Measurements from ENCODE around the gene POLR3A.

POLR3A gene

GRCh38 chr10:77944519-77944918 lies 84.8 kb downstream of the POLR3A start:
- DNase-seq (ENCODE audit: low read depth in 2 of 2), result no peak

GRCh38 chr10:77943121-77943901 lies 86.0 kb downstream of the POLR3A start:
- no peak for DNase-seq (ENCODE audit: low read depth in 2 of 2)

- DNase-seq (ENCODE audit: low read depth in 2 of 2), result no peak
Measured at GRCh38 chr10:77941790-77942189, 87.5 kb downstream of the POLR3A start.

DNA sequence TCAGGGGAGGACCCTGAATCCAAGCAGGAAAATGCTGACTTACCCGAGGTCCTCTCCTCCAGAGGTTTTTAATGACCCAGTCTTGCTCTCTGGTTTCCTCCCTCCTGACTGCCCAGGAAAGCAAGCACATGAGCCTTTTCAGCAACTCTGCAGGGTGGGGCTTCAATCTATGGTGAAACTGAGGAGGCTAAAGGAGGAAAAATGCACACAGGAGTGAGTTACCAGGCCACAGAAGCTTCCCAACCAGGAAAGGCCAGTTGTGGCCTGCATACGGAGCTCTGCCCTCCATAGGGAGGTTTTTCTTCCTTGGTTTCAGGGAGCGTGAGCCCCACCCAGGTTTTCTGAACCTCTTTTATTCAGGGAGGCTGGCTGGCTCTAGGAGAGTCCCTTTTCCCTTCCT lies 88.7 kb downstream of the POLR3A start:
- DNase-seq (ENCODE audit: low read depth in 2 of 2), result no peak

DNA sequence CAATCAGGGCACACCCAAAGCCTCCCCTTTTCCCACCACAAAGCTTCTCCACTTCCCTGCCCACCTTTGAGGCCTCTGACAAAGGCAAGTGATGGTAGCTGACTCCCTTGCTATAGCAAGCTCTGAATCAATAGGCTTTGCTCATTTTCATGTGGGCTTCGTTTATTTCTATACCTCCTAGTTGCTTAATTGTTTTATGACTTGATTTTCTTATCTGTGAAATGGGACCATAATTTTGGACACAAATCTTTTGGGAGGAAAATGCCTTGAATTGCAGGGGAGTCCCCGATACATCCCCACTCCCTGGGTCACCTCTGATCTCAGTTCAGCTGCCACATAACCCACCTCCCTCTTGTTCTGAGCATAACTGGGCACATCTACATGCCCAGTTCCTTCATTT lies 89.1 kb downstream of the POLR3A start:
- no peak for DNase-seq (ENCODE audit: low read depth in 2 of 2)

DNA sequence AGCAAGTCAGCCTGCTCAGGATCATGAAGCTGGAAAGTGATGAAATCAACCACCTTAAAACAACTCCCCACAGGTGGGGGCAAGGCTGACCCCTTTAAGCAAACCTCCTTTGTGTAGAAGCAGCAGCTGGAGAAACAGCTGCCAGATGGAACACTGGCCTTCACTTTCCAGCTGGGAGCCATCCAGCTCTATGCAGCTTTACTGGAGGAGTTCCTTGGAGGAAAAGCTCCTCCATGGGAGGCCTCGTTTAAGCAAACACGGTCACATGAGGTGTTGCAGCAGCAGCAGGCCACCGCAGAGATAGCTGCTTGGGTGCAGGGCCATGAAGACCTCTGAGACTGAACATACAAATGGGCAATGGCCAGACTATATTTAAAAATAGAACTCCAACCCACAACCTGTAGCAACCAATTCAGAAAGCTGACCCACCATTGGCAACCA lies 89.7 kb downstream of the POLR3A start:
- DNase-seq (ENCODE audit: low read depth in 2 of 2), result no peak

DNA sequence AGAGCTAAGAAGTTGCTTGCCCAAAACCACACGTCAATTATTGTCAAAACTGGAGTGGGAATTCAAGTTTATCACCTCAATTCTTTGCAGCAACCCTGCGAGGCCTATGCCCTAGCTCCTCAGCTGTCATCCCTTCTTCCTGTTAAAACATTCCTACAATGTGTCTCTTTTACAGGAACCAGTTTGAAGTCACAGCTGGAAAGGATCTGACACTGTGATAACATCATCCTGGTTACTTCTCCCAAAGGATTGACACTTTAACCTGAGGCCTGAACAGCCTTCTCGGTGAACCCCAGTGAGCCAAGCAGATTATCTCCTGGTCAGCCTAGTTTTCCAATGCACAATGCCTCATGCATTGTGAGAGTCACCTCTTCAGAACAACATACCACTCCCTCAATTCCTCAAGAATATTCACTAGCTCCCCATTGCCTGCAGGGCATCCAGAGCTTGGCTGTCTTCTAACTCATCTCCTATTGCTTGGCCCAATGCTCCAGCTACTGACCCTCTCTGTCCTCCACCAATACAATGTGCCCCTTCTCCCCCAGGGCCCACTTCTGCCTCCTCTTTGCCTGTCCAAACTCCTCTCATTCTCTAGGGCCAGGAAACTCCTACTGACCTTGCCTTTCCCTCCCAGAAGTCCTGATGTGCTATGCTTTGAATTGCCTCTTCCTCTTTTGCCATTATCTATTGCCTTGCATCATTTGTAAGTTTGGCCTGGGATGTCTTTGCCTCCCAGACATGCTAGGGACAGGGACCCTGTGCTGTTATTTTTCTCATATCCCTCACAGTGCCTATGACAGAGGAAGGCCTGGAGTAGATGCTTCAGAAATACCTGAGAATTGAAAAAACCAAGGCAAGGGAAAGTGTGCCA lies 92.4 kb downstream of the POLR3A start:
- no peak for DNase-seq (ENCODE audit: low read depth in 2 of 2)

- no peak for DNase-seq (ENCODE audit: low read depth in 2 of 2)
Measured at GRCh38 chr10:77932016-77932715, 97.1 kb downstream of the POLR3A start.

GRCh38 chr10:77927402-77928246 lies 101.7 kb downstream of the POLR3A start:
- no peak for DNase-seq (ENCODE audit: low read depth in 2 of 2)

GRCh38 chr10:77926566-77927401 lies 102.5 kb downstream of the POLR3A start, which contains the start of gene DLG5:
Gene DLG5 (minus strand): TSS chr10:77926755. CDS start chr10:77926520, 235 bp downstream.
- DNase-seq (ENCODE audit: low read depth in 2 of 2), result peak; percentile 9 to 12

DNA sequence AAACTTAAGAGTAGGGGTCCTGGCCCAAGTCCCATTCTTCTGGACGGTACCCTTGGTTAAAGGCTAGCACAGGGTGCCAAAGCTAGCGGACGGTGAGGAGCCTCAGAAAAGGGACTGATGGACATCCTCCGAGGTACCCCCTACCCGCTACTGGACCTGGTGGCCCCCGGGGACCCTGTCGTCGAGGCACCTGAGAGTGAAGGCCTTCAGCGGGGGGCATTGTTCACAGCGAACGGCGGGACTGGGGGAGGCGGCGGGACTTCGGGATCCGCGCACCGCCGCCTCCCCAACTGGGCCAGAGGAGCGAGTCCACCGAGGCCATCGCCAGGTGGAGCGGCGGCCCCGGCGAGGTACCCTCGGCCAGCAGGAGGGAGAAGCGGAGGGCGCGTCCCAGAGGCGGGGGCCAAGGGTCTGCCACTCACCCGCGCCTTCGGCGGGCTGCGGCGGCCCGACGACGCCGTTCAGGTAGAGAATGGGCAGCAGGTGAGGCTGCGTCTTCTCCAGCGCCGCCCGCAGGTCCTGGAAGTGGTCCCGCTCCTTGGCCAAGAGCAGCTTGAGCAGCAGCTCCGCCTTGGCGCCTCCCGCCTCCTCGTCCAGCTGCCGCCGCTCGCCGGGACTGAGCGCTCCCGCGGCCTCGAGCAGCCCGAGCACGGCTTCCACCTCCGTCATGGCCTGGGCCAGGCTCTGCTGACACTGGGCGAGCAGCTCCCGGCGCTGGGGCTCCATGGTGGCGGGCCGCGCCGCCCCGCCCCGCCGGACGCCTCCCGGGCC lies 103.3 kb downstream of the POLR3A start:
- DNase-seq (ENCODE audit: low read depth in 2 of 2), result peak in 1 of 2 donors; percentile 15

DNA sequence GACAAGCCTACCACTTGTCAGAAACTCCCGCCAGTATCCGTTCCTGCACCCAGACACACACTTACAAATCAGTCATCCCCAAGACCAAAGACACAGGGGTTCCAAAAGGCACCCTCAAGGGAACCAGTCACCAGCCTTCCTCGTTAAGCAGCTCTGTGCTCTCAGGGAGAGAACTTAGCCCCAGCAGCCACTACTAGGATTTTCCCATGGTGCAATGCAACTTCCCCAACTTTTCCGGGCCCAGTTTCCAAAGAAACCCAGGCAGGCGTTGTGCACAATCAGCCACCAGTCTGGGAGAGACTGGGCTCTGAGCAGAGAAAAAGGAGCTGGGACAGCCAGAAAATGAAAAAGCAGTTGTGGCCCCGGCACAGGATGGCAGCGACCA lies 103.9 kb downstream of the POLR3A start:
- DNase-seq (ENCODE audit: low read depth in 2 of 2), result no peak

- no peak for DNase-seq (ENCODE audit: low read depth in 2 of 2)
Measured at GRCh38 chr10:77922566-77923179, 106.6 kb downstream of the POLR3A start.

DNA sequence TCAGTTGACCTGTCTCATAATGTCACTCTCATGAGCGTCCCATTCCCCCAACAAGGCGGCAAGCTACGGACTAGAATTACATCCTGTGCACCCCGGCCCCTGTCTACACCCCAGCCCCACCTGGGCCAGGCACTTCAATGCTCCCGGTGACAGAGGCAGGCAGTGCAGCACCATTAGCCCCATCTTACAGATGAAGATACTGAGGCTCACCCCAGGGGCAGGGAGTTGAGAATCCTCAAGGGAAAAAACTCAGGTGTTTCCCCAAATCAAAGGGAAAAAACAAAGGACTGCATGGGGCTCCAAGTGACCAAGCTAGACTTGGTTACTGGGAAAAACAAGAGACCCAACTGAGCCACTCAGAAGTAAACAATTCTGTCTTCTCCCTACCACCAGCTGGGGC lies 107.3 kb downstream of the POLR3A start:
- DNase-seq (ENCODE audit: low read depth in 2 of 2), result no peak

- no peak for DNase-seq (ENCODE audit: low read depth in 2 of 2)
Measured at GRCh38 chr10:77921395-77921794, 107.9 kb downstream of the POLR3A start.

DNA sequence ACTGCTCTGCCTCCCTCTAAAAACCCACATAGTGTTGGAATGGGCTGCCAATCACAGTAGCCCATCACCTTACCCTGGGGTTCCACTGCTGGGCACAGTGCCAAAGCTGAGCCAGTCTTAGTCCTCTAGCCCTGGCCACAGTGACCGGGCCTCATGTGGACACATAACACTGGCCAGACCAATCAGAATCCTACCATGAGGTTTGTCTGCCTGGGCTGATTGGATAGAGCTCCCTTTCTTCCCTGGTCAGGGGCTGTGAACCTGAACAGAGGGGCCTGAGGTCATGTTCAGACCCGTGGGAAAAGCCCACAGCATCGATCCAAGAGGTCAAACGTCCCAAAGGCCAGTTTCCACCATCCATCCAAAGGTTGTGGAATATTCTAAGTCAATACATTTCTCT lies 108.8 kb downstream of the POLR3A start:
- no peak for DNase-seq (ENCODE audit: low read depth in 2 of 2)

DNA sequence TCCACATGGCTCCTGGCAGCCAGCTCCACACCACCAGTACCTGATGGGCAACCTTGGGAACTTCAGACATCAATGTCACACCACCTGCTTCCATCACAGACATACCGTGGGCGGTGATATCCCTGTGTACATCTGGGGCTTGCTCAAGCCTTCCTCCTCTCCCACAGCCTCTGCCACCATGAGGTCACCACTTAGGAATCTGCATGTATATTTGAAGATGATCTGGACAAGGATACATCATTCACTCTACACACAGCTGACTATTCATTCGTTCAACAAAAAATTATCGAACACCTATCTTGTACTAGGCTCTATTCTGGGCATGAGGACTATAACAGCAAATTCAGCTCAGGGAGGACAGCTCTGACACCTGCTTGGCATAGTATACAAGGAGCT lies 109.6 kb downstream of the POLR3A start:
- DNase-seq (ENCODE audit: low read depth in 2 of 2), result no peak

Data from stimulated activated CD4-positive, alpha-beta T cell treated with anti-CD3 and anti-CD28 coated beads, Interleukin-4, amount 100 ng/mL, for 48 hours (primary cell).